MM.1S (cell line): Measurements from ENCODE around the gene MMP11.

Source experiments
- DNase-seq: peaks from one replicate; pipeline ENCODE4 v3.0.0-alpha.2; 2015
- H2AFZ ChIP-seq: fragments of 300-600 bp; sonication (generic); 2 replicates; pipeline ENCODE4 v1.6.0; 2016; ENCODE audit warnings: antibody characterized with exemption, low read length
- H3F3A ChIP-seq: fragments of 300-600 bp; sonication (generic); 2 replicates; pipeline ENCODE4 v1.6.1; 2016; ENCODE audit warnings: mild to moderate bottlenecking, antibody characterized with exemption, low read length, moderate library complexity, mixed read lengths; ENCODE audit not compliant: insufficient read depth
- H3K27ac ChIP-seq: fragments of 300-600 bp; sonication (generic); 2 replicates; pipeline ENCODE4 v1.5.1; 2016; ENCODE audit warnings: mild to moderate bottlenecking, low read length
- H3K27me3 ChIP-seq: fragments of 300-600 bp; sonication (generic); replicated peaks from 2 replicates; pipeline ENCODE4 v1.6.0; 2016; ENCODE audit warnings: low read length; ENCODE audit not compliant: insufficient read depth
- H3K36me3 ChIP-seq: fragments of 300-600 bp; sonication (generic); replicated peaks from 2 replicates; pipeline ENCODE4 v1.6.1; 2016; ENCODE audit warnings: mild to moderate bottlenecking, low read length, mixed read lengths; ENCODE audit not compliant: insufficient read depth
- H3K4me1 ChIP-seq: fragments of 300-600 bp; sonication (generic); 2 replicates; pipeline ENCODE4 v1.6.1; 2016; ENCODE audit warnings: low read length, mixed read lengths
- H3K4me2 ChIP-seq: fragments of 300-600 bp; sonication (generic); 2 replicates; pipeline ENCODE4 v1.6.0; 2016; ENCODE audit warnings: low read depth, low read length
- H3K4me3 ChIP-seq: fragments of 300-600 bp; sonication (generic); 2 replicates; pipeline ENCODE4 v1.5.1; 2016; ENCODE audit warnings: low read length, mixed read lengths
- H3K79me2 ChIP-seq: fragments of 300-600 bp; sonication (generic); 2 replicates; pipeline ENCODE4 v1.6.1; 2016; ENCODE audit warnings: mixed run types, low read length, mixed read lengths
- H3K9ac ChIP-seq: fragments of 300-600 bp; sonication (generic); 2 replicates; pipeline ENCODE4 v1.6.1; 2016; ENCODE audit warnings: low read length, mixed read lengths
- H3K9me2 ChIP-seq: fragments of 300-600 bp; sonication (generic); replicated peaks from 2 replicates; pipeline ENCODE4 v1.6.1; 2016; ENCODE audit warnings: mild to moderate bottlenecking, low read length, mixed read lengths; ENCODE audit not compliant: insufficient read depth
- H3K9me3 ChIP-seq: fragments of 300-600 bp; sonication (generic); replicated peaks from 2 replicates; pipeline ENCODE4 v1.6.1; 2016; ENCODE audit warnings: mild to moderate bottlenecking, low read length, mixed read lengths; ENCODE audit not compliant: insufficient read depth
- H4K20me1 ChIP-seq: fragments of 300-600 bp; sonication (generic); 2 replicates; pipeline ENCODE4 v1.6.1; 2016; ENCODE audit warnings: mild to moderate bottlenecking, low read length, moderate library complexity, mixed read lengths; ENCODE audit not compliant: insufficient read depth
- CTCF ChIP-seq: fragments of 300-600 bp; sonication (generic); IDR thresholded peaks from 2 replicates; pipeline ENCODE4 v1.5.1; 2016; ENCODE audit warnings: antibody characterized with exemption, low read length, mixed read lengths
- EZH2 ChIP-seq: fragments of 300-600 bp; sonication (generic); optimal IDR thresholded peaks from 2 replicates; pipeline ENCODE3; 2017; ENCODE audit warnings: low read depth, mild to moderate bottlenecking, antibody characterized with exemption, low read length, mixed read lengths
- EZH2phosphoT487 ChIP-seq: fragments of 300-600 bp; sonication (generic); IDR thresholded peaks from 2 replicates; pipeline ENCODE4 v1.6.1; 2018; ENCODE audit warnings: antibody characterized with exemption, low read length

MMP11 gene

GRCh38 chr22:23832226-23833016 lies 59.8 kb downstream of the MMP11 start:
- H3F3A ChIP-seq, result peaks cover 12% of the 10 kb centered on the region
- no peak overlapping the region for H2AFZ ChIP-seq
- no peaks in the 10 kb centered on the region for H4K20me1 ChIP-seq
- H3K4me2 ChIP-seq, result no peak overlapping the region
- H3K9me3 ChIP-seq, result no peaks in the 10 kb centered on the region
- no peaks in the 10 kb centered on the region for H3K9me2 ChIP-seq
- H3K79me2 ChIP-seq, result peaks cover 68% of the 10 kb centered on the region
- no peak for DNase-seq
- H3K9ac ChIP-seq, result no peak overlapping the region
- no peaks in the 10 kb centered on the region for H3K27me3 ChIP-seq
- peaks cover 18% of the 10 kb centered on the region for H3K4me1 ChIP-seq
- H3K27ac ChIP-seq, result no peak overlapping the region
- 0 out of 2 replicates have a peak, but pooled peaks cover 3% of the 10 kb centered on the region for H3K36me3 ChIP-seq
- TF ChIP-seq EZH2phosphoT487 (no peak), EZH2 (no peak), CTCF (no peak)
- no peak overlapping the region for H3K4me3 ChIP-seq

DNA sequence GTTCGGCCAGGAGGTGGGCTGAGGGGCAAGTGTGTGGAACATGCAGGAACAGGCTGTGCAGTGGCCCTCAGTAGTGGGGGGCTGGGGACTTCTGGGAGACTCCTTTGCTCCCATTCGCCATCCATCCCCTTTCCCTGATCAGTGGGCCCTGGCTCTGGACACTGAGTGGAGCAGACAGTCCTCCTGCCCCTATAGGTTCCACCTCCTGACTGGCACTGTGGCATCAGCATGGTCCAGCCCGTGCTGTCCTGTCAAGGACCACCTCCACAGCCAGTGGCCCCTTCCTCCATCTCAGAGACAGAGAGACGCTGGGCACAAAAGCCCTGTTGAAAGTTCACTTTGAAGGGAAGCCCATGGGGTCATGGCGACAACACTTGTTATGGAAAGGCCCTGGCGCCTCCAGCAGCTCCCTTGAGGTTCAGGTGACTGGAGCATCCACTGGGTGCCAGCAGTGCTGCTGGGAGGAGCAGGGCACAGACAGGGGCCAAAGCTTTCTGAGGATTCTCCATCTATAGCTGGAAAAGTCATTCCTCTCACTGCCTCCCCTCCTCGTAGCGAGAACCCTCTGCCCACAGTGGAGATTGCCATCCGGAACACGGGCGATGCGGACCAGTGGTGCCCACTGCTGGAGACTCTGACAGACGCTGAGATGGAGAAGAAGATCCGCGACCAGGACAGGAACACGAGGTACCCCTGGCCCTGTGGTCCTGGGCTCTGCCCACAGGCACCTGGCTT lies 60.5 kb downstream of the MMP11 start:
- Histone ChIP-seq H3K4me3 (no peak overlapping the region), H3K9ac (no peak overlapping the region), H3F3A (peaks cover 16% of the 10 kb centered on the region), H3K4me1 (peaks cover 18% of the 10 kb centered on the region), H3K27me3 (no peaks in the 10 kb centered on the region), H3K9me2 (no peaks in the 10 kb centered on the region), H3K27ac (no peak overlapping the region), H3K9me3 (no peaks in the 10 kb centered on the region), H4K20me1 (no peaks in the 10 kb centered on the region), H3K4me2 (no peak overlapping the region), H3K79me2 (peaks cover 75% of the 10 kb centered on the region), H2AFZ (no peak overlapping the region), H3K36me3 (0 out of 2 replicates have a peak, but pooled peaks cover 3% of the 10 kb centered on the region)
- DNase-seq, result no peak
- TF ChIP-seq EZH2 (no peak), EZH2phosphoT487 (no peak), CTCF (no peak)
